HepG2 (cell line): ENCODE measurements around the gene TMPRSS7. TPM values are rescaled to one million over a fixed set of nuclear protein-coding genes. Genes with fewer than 3 reads are reported as not detected.

Experiments
- ATAC-seq: fragments of 200-7000 bp; cut with Tn5 transposase; 3 replicates; pipeline ENCODE4 v1.9.1; 2020; ENCODE audit warnings: mild to moderate bottlenecking, moderate library complexity
- BruUV-seq: library from RNA; stranded (reverse); fragments of 400-500 nt; replicated peaks from 2 replicates; lab custom pipeline; 2021; lab: Mats Ljungman, UMichigan
- CTCF ChIA-PET: fragments of 300-600 bp; formaldehyde crosslinking; extraction: SDS; loops from one replicate; lab custom pipeline; 2021; ENCODE audit warnings: low total read pairs, inconsistent platforms, low intra/inter-chr PET ratio; lab: Yijun Ruan, JAX
- POLR2A ChIA-PET: fragments of 350-600 bp; sonication (Branson Sonifier 250); formaldehyde crosslinking; loops from one replicate; lab custom pipeline; 2020; ENCODE audit warnings: antibody characterized with exemption, inconsistent platforms; lab: Yijun Ruan, JAX
- DNase-seq: peaks from one replicate; pipeline ENCODE4 v3.0.0-alpha.2; 2015; ENCODE audit warnings: low spot score
- FAIRE-seq: peaks from 3 replicates; lab custom pipeline; 2011; peaks lifted over from hg19 to GRCh38; lab: Jason Lieb, UNC
- H2AFZ ChIP-seq: one replicate; pipeline ENCODE4 v1.6.1; 2011; ENCODE audit warnings: low read length, inconsistent platforms
- H3K27ac ChIP-seq: fragments of 300-600 bp; 3 replicates; pipeline ENCODE4 v1.8.0; 2011; ENCODE audit warnings: mixed run types, mild to moderate bottlenecking, mixed read lengths, low read length, inconsistent platforms; ENCODE audit not compliant: insufficient read depth; ENCODE audit errors: extremely low read length
- H3K27me3 ChIP-seq, 2 experiments: fragments of 200-600 bp in 1 of 2; 2 replicates in 1 of 2; 3 replicates in 1 of 2; pipeline versions ENCODE4 v1.6.0 to v1.8.0; 2011; ENCODE audit warnings: low read length in 2 of 2, mild to moderate bottlenecking in 2 of 2, moderate library complexity in 2 of 2, inconsistent platforms in 1 of 2; ENCODE audit not compliant: insufficient read depth in 2 of 2, control insufficient read depth in 1 of 2
- H3K36me3 ChIP-seq, 2 experiments: fragments of 200-600 bp in 1 of 2; replicated peaks in 1 of 2; 2 replicates in 1 of 2; 3 replicates in 1 of 2; pipeline versions ENCODE4 v1.5.1 to v1.8.0; 2011; ENCODE audit warnings: low read length in 2 of 2, inconsistent platforms in 1 of 2; ENCODE audit not compliant: insufficient read depth in 2 of 2, control insufficient read depth in 1 of 2
- H3K4me1 ChIP-seq: 2 replicates; pipeline ENCODE4 v1.5.1; 2012; ENCODE audit warnings: low read length, inconsistent platforms; ENCODE audit not compliant: insufficient read depth
- H3K4me2 ChIP-seq: 2 replicates; pipeline ENCODE4 v1.6.0; 2011; ENCODE audit warnings: low read depth, low read length, inconsistent platforms
- H3K4me3 ChIP-seq, 3 experiments: fragments of 200-600 bp in 1 of 3; sonication (generic), shearing (Covaris generic) in 1 of 3; replicated peaks in 1 of 3; 2 replicates each; pipeline ENCODE4 v1.5.1; 2011 to 2016; ENCODE audit warnings: low read length in 3 of 3, inconsistent platforms in 2 of 3, low read depth in 2 of 3, mild to moderate bottlenecking in 2 of 3, control low read depth in 1 of 3, mixed read lengths in 1 of 3; ENCODE audit not compliant: insufficient read depth in 1 of 3
- H3K79me2 ChIP-seq: one replicate; pipeline ENCODE4 v1.6.1; 2011; ENCODE audit warnings: low read length, inconsistent platforms; ENCODE audit not compliant: insufficient read depth
- H3K9ac ChIP-seq: 2 replicates; pipeline ENCODE4 v1.6.0; 2011; ENCODE audit warnings: mild to moderate bottlenecking, low read depth, low read length, inconsistent platforms; ENCODE audit not compliant: insufficient read depth
- H3K9me3 ChIP-seq: 2 replicates; pipeline ENCODE4 v1.5.1; 2012; ENCODE audit warnings: mild to moderate bottlenecking, low read length
- H4K20me1 ChIP-seq: 2 replicates; pipeline ENCODE4 v1.6.0; 2011; ENCODE audit warnings: inconsistent platforms, mild to moderate bottlenecking, low read length, moderate library complexity; ENCODE audit not compliant: insufficient read depth
- ARHGAP35 ChIP-seq: sonication (generic); formaldehyde crosslinking; IDR thresholded peaks from 2 replicates; pipeline ENCODE4 v1.9.0; 2022; ENCODE audit warnings: mild to moderate bottlenecking, inconsistent platforms, moderate library complexity, missing genetic modification reagents, borderline replicate concordance
- CTCF ChIP-seq: sonication (generic); formaldehyde crosslinking; IDR thresholded peaks from 2 replicates; pipeline ENCODE4 v1.5.0; 2020; ENCODE audit warnings: mild to moderate bottlenecking, missing genetic modification reagents, moderate library complexity
- FOXJ3 ChIP-seq: sonication (generic); formaldehyde crosslinking; IDR thresholded peaks from 2 replicates; pipeline ENCODE4 v1.4.0; 2020; ENCODE audit warnings: missing genetic modification reagents, mild to moderate bottlenecking, borderline replicate concordance
- FOXK1 ChIP-seq: sonication (generic); formaldehyde crosslinking; IDR thresholded peaks from 2 replicates; pipeline ENCODE4 v1.4.0; 2020; ENCODE audit warnings: low read depth, missing genetic modification reagents, borderline replicate concordance
- IKZF1 ChIP-seq: fragments of 450-650 bp; IDR thresholded peaks from 2 replicates; pipeline ENCODE4 v1.7.1; 2016
- NFE2L2 ChIP-seq: fragments of 150-350 bp; IDR thresholded peaks from 2 replicates; pipeline ENCODE4 v1.6.1; 2014; ENCODE audit warnings: low read length
- STAG1 ChIP-seq: sonication (generic); formaldehyde crosslinking; IDR thresholded peaks from 2 replicates; pipeline ENCODE4 v1.4.0; 2020; ENCODE audit warnings: missing genetic modification reagents
- THAP11 ChIP-seq: IDR thresholded peaks from 2 replicates; pipeline ENCODE4 v1.6.1; 2016; ENCODE audit warnings: missing biosample characterization, missing genetic modification reagents
- YY1 ChIP-seq: IDR thresholded peaks from 2 replicates; pipeline ENCODE4 v1.6.1; 2011; ENCODE audit warnings: low read length, low read depth, moderate library complexity, mild to moderate bottlenecking; ENCODE audit not compliant: insufficient read depth, insufficient replicate concordance
- ZBTB38 ChIP-seq: sonication (generic); formaldehyde crosslinking; IDR thresholded peaks from 2 replicates; pipeline ENCODE4 v1.5.1; 2020; ENCODE audit warnings: mild to moderate bottlenecking, missing genetic modification reagents
- ZNF230 ChIP-seq: sonication (generic); formaldehyde crosslinking; IDR thresholded peaks from 2 replicates; pipeline ENCODE4 v1.4.0; 2020; ENCODE audit warnings: mild to moderate bottlenecking, missing genetic modification reagents
- ZNF318 ChIP-seq: sonication (generic); formaldehyde crosslinking; IDR thresholded peaks from 2 replicates; pipeline ENCODE4 v1.4.0; 2020; ENCODE audit warnings: mild to moderate bottlenecking, missing genetic modification reagents
- ZNF33A ChIP-seq: sonication (generic); formaldehyde crosslinking; IDR thresholded peaks from 2 replicates; pipeline ENCODE4 v1.5.1; 2020; ENCODE audit warnings: missing genetic modification reagents, mild to moderate bottlenecking, moderate library complexity, borderline replicate concordance
- ZNF484 ChIP-seq: sonication (generic); formaldehyde crosslinking; IDR thresholded peaks from 2 replicates; pipeline ENCODE4 v1.5.1; 2020; ENCODE audit warnings: mild to moderate bottlenecking, low read depth, missing genetic modification reagents, borderline replicate concordance
- ZSCAN20 ChIP-seq: sonication (generic); formaldehyde crosslinking; IDR thresholded peaks from 2 replicates; pipeline ENCODE4 v1.4.0; 2020; ENCODE audit warnings: missing genetic modification reagents, mild to moderate bottlenecking, borderline replicate concordance
- WGBS: methylation state at CpG from one replicate; pipeline ENCODE4 v1.1.6; 2017; ENCODE audit warnings: low lambda C conversion rate; 5-methylcytosine and 5-hydroxymethylcytosine counted together
- in situ Hi-C: cut with HindIII; loops from 2 replicates; pipeline ENCODE4 v1.10.0; 2017; ENCODE audit warnings: low pct_unique_long_range_greater_than_20kb; ENCODE audit not compliant: extremely low pct_ligation_motif_present
- intact Hi-C: fragments of 100-400 bp; cut with micrococcal nuclease; formaldehyde crosslinking; loops from one replicate; pipeline ENCODE4 v1.10.0; 2022; ENCODE audit not compliant: unreplicated experiment
- polyA plus RNA-seq, 8 experiments: library from polyadenylated mRNA; depleted of rRNA in 3 of 8; stranded (reverse) in 7 of 8; unstranded in 1 of 8; fragments of >200 nt; fragmentation: Illumina TruSeq in 4 of 8; extraction: Trizol in 4 of 8; gene quantifications; 2 replicates each; pipeline versions ENCODE4 v1.2.1 to v1.2.3, GENCODE V29; 2011 to 2016; ENCODE audit warnings: low read depth in 4 of 8, missing spikeins in 1 of 8, mixed read lengths in 1 of 8; ENCODE audit not compliant: insufficient read depth in 1 of 8
- total RNA-seq, 5 experiments: library from RNA; depleted of rRNA; stranded (reverse); fragments of >200 nt; fragmentation: Illumina TruSeq; extraction: Trizol; gene quantifications; 2 replicates each; pipeline ENCODE4 v1.2.3, GENCODE V29; 2016; ENCODE audit warnings: low read depth in 1 of 5

Gene TMPRSS7
- total and polyA plus RNA-seq, 2 of the 13 experiments (the other 11 are each of a cell fraction or from before 2014, with no cell fraction given), result not detected

GRCh38 chr3:112043621-112044201 lies 9.2 kb downstream of the TMPRSS7 start:
- peak; percentile 62 for DNase-seq
- peak; percentile 79 for FAIRE-seq
- 3% methylated on average over 7 of the region's 7 CpGs for WGBS
- Histone ChIP-seq H3K9me3 (no peaks in the 10 kb centered on the region), H3K4me1 (peaks cover 16% of the 10 kb centered on the region), H3K27ac (no peak overlapping the region), H3K4me2 (no peak overlapping the region; the same call in 1 of the 2 replicates), H4K20me1 (no peaks in the 10 kb centered on the region), H2AFZ (no peak overlapping the region), H3K27me3 (peaks cover 0 to 17% of the 10 kb centered on the region in 2 experiments; a peak in 2 of 5 replicates), H3K9ac (no peak overlapping the region), H3K79me2 (no peaks in the 10 kb centered on the region), H3K36me3 (no peaks in the 10 kb centered on the region), H3K4me3 (no peak overlapping the region)
- CTCF ChIA-PET, result interaction anchor here (0.8 kb wide), 1 partner anchor 55 kb away, joined by 7 read pairs; no protein-coding TSS in a partner anchor
- BruUV-seq, result no TSS peak
- POLR2A ChIA-PET, result no interaction called here
- intact Hi-C loops, result loop anchor here (1.0 to 5.0 kb wide), 3 partner anchors 43 to 326 kb away; partner anchors contain the start of gene C3orf52
- in situ Hi-C loops, result no loop called here
- peak; percentile 95 for ATAC-seq
- TF ChIP-seq ZNF318 (CRISPR knock-in tag) (no peak), ZNF484 (CRISPR knock-in tag) (no peak), ARHGAP35 (CRISPR knock-in tag) (no peak), ZBTB38 (CRISPR knock-in tag) (no peak), STAG1 (CRISPR knock-in tag) (peak; percentile 67), ZNF33A (CRISPR knock-in tag) (no peak), IKZF1 (no peak), CTCF (peak; percentile 75), FOXJ3 (CRISPR knock-in tag) (no peak), FOXK1 (CRISPR knock-in tag) (no peak), ZSCAN20 (no peak), THAP11 (no peak), ZNF230 (no peak), NFE2L2 (no peak), YY1 (peak; percentile 9)
